Activated naive CD8-positive, alpha-beta T cell treated with anti-CD3 and anti-CD28 coated beads, Interleukin-2, amount 50 U/mL, for 16 hours (primary cell): ENCODE results near the gene HOXA6.

Experiments
- DNase-seq: peaks from one replicate; pipeline ENCODE4 v3.0.0-alpha.2; 2020; ENCODE audit warnings: low read depth, low spot score

Gene HOXA6

DNA sequence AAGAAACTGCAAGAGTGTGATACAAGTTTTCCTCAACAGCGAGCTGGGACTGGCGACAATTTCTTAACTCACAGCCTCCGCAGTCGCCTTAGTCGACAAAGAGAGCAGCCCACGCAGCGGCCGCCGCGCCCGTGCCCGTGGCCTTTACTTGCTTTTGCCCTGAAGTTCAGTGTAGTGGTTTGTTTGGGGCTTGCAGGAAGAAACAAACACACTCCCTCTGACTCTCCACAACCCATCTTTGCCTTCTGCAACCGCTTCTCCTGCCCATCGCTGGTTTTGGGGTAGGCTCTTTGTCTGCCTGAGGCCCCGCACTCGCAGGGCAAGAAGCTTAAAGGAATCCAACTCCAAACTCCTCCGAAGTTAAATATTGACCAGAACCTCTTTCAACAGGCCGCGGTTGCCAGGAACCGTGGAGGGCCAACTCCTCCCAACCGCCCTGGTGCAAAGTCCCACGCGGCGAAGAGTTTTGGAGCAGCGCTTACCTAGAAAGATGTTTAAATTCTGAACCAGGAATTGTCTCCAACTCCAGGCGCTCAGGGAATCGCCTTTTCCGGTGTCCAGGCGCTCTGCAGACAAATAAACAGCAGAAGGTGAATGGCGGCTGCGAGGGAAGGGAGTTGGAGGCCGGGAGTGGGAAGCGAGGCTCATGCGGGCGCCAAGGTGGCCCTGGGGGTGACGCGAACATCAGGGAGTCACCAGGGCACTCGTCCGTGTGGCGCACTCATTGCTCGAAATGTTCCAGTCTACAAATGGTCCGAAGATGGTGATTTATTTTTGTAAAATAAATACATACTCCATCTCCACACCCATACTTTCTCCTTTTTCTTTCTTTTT, 25.3 kb downstream of the HOXA6 start:
- no peak for DNase-seq

GRCh38 chr7:27121684-27122076, 25.9 kb downstream of the HOXA6 start:
- DNase-seq = no peak

- DNase-seq = no peak
Observed at GRCh38 chr7:27119412-27119911, 28.1 kb downstream of the HOXA6 start.

DNA sequence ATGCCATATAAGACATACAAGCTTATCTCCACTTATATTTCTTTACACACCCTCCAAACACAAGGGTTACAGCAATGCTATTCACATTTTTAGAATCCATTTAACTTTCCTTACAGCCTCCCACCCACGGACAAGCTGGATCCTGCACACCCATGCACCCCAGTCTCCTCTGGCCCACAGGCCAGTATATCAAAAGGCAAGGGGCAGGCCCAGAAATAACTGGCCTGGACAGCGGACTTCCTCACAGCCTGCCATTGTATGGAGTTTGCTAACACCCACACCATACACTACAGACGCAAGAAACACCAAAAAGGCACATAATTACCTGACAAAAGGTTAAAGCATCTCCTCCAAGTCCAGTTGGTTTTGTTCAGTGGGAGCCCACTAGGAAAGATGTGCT, 29.0 kb downstream of the HOXA6 start:
- no peak for DNase-seq

- no peak for DNase-seq
Observed at GRCh38 chr7:27117887-27118491, 29.6 kb downstream of the HOXA6 start.

DNA sequence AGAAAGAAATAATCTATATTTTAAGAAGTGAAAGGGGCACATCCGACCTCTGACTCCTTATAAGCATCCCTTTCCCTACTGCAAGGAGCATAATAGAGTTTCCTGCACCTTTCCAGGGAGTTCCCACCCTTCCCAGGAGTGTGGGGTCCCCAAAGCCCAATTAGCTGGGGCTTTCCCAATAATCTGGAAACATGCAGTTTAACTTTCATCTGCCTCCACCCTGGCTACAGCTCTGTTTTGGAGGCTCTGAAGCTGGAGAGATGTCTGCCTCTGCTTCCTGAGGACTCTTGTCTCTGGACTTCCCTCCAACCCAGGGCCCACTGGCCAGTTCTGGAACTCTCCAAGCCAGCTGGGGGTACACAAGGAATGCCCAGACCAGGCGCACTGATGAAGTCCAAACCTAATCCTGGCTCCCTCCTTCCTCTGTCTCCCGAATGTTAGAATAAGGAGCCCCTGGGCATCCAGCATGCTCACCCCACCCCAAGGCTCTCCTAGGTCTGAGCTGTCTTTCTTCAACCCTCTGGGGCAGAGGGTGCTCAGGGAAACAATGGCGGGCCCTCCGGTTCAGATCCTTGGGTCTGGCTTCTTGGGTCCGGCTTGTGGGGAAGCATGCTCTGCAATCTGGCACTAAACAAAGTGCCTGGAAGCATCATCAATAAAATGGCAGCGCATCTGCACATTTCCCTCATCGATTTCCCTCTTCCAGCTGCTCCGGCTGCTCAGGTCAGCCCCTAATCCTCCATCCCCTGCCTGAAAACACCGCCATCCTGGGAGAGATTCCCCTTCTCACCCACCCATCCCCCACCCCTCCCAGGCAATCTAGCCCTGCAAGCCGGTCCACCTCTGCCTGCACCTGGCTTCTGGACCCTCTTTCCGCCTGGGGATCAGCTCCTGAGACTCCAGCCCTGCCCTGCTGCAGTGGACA, 30.4 kb downstream of the HOXA6 start:
- no peak for DNase-seq

- DNase-seq = no peak
Observed at GRCh38 chr7:27116031-27116961, 31.3 kb downstream of the HOXA6 start.

DNA sequence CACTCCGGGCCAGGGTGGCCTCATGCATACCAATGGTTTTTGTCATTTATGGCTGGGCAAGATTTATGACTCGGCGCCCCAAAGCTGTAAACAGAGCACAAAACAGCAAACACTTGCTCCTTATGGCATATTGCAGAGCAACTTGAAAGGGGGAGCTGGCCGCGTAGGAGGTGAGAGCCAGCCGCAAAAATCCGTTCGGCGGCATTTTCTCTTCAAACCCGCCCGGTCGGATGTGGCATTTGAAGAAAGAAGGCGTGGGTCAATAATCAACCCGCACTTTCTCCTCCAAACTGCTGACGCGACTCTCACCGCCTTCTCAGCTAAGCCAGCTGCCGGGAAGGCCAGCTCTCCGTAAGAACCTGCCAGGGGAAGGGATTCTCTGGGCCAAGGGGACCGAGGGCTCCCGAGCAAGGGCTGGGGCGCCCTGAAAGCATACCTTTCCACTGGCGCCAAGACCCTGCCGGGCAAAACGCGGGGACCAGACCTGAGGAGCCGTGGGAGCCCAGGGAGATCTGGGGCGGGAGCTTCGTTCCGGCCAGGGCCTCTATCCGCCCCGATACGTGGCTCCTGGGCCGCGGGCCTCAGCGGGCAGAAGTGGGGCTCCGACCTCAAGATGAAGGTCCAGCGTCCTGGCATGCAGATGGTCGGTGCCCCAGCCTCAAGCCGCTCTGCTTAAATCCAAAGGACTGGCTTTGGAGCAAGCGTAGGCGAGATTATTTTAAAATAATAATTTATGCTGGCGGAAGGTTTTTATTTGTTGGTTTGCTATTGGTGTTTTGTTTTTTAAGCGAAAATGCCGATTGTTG, 32.1 kb downstream of the HOXA6 start:
- DNase-seq = no peak

DNA sequence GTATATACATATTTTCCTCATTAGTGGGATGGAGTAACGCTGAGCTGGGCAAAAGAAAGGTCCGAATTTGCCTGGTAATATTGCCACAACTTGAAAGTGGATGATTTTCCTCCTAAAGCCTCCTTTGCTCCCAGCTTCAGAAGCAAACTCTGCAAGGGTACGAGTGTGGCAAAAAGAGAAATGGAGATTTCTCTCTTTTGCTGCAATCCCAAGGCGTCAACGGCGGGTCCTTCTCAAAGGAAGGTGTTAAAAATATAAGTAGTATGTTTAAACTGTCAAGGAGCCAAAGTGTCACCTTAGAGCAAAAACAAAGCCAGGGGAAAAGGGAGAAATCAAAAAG, 32.7 kb downstream of the HOXA6 start:
- no peak for DNase-seq

DNA sequence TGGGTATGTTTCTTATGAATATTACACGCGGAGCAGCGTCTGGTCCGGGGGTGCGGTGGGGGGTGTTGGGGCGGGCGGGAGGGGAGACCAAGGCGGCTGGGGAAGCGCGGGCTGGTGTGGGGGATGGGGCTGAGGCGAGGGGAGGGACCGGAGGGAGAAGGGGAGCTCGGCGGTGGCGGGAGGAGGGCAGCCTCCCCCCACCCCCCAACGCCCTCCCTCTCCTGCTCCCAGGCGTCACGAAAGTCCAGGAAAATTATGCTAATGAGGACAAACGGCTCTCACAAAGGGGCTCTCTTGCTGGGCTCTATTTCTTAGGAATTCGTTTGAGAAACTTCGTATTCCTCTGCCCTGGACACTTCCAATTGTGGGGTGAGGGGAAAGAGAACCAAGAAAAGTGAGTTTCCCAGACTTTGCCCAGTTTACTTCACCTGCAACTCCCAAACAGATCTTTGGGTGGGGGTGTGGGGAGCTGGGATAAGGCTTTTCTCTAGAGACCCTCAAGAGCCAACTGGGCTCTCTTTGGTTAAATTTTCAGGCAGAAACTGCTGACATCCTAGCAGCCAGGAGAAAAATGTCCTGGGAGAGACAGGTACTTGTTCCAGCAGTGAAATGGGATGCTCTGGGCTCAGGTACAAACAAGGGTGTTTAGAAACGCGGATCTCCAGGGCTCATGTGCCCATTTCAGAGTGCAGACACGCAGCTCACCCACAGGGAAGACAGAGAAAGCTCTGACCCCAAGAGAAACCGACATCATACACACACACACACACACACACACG, 33.4 kb downstream of the HOXA6 start:
- no peak for DNase-seq

DNA sequence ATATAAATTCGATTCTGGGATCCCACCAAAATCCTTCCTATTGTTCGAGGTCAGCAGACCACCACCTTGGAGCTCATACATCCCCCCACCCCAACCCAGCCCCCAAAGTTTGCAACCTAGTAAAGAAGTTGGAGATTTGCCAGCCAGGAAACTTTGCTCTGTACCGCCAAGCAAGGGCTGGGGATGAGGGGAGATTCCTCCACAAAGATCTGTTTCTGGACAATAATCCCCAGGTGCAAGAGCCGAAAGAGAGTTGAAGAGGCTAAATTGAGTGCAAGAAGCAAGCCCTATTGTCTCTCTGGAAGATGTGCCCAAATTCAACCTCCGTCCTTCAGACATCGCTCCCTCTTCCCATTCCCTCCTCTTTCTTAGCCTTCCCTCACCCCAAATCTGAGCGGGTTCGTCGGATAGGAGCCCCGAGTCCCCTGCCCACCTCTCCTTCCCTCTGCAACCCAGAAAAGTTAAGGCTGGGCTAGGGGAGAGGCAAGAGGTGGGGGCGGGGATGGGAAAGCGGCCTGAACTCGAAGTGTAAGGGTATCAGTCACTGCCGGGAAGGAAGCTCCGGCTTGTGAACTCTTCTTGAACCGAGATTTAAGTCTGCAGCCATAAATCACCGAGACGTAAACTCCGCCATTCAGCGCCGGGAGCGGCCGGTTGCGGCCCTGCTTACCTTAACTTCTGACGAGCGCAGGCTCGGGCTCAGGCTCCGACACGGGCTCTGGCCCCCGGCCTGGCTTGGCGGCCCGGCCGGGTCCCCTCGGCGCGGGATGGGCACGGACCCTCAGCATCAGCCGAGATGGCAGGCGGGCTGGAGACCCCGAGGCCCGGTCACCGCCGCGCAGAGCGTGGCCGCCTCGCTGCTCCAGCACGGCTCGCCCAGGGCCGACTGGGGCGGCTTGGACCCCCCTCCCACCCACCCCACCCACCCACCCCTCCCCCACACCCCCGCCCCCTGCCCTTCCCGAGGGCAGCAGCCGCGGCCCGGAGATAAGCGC, 34.3 kb downstream of the HOXA6 start:
- DNase-seq = no peak

GRCh38 chr7:27112361-27112760, 35.2 kb downstream of the HOXA6 start:
- DNase-seq = no peak

- no peak for DNase-seq
Observed at GRCh38 chr7:27111751-27112277, 35.8 kb downstream of the HOXA6 start.

DNA sequence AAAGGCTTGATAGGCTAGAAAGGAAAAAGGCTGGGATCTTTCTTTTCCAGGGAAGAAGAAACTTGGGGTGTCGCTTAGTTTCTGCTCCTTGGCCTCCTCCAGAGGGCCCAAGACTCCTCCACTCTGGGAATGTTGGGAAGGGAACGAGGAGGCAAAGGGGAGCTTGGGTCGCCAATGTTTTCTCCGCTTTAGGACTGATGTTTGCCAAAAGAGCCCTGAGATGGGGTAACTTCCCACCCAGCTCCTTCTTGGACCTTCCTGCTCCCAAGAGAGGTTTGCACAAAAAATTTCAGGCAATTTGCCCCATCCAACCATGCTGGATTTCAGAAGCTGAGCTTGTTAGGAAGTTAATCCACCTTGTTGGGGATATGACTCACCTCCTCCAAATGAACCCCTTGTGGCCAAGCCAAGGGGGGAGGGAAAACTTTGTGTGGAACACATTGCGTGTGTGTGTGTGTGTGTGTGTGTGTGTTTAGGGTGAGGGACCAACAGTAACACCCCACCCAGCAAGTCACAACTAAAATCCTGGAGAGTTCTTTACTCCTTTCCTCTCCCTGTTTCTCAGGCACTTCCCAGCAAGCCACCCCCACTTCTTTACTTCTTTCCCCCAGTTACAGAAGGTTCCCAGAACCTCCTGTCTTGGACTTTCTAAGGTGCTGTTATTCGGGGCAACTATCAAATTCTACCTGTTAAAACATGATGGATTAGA, 36.4 kb downstream of the HOXA6 start:
- no peak for DNase-seq

GRCh38 chr7:27110186-27111031, 37.2 kb downstream of the HOXA6 start:
- no peak for DNase-seq

DNA sequence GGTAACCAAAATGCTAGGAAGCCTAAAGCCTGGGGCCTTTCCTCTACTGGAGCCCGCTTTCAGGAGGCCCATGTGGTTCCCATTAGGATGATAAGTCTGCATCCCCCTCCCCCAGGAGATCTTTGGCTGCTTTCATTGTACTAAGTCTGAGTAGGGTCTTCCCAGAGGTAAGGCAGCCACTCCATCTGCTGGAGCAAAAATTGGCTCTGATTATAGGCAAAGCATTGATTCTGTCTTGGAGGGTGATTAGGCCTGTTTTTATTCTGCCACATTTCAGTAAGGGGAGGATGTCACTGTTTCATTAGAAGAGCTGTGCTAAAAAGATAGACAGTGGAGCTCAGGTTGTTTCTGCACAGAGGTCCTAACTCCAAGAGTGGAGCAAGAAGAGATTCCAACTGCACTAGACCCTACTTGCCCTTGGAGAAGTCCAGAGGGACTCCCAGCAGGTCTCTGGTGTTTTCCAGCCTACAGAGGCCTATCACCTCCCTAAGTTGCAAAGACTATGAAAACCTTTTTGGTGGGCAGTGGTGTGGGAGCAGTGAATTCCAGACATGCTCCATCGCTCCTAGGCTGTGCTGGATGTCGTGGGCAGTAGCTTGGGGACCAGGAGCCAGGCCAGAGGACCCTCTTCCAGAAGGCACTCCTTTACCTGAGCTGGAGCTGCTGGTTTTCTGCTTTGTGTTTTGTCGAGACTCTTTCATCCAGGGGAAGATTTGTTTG, 37.9 kb downstream of the HOXA6 start:
- DNase-seq = no peak
